ENCODE data around the gene ABTB1. TPM values are rescaled to one million over a fixed set of nuclear protein-coding genes. Genes with fewer than 3 reads are reported as not detected.

ABTB1 gene
- total and polyA plus RNA-seq, 9 of the 15 experiments (the other 6 are each of a cell fraction or from before 2014, with no cell fraction given) = 0.04 to 2.3 (median 0.55) TPM; not detected in 1

DNA sequence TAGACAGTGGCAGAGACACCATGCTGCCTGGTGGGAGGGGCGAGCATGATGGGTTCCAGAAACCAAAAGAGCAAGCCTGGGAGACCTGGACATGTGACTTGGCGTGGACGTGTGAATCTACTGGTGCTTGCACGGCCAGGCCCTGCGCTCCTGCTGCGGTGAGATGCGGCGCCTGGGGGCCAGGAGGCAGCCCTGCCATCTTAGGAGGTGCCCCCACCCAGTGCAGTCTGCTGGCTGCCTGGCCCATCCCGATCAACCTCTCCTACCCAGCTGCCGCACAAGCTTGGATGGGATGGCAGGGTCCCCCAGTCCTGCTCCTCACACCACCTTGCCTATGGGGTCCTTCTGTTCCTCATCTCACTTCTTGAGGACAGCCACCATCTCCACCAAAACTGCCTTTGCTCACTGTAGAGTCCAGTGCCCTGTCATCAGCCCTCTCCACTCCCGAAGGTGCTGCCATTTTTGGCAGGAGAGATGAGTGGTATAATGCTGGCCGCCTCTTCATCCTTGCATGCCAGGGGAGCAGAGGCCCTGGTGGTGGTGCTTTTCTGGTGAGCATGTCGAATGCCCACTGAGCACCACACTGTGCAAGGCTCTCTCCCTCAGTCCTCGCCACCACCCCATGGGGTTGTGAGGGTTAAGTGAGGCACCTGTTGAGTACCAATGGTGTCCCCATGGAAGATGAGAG is 3.1 kb upstream of the ABTB1 start:
- no peaks in the 10 kb centered on the region for H3K79me2 ChIP-seq (ENCODE audit: control insufficient read depth, insufficient read depth, low read length)
- no peaks in the 10 kb centered on the region for H3K27me3 ChIP-seq (ENCODE audit: control insufficient read depth in 2 of 2, insufficient read depth in 2 of 2, low read length in 2 of 2)
- TF ChIP-seq ATF1 (CRISPR knock-in tag; IDR thresholded peaks at IDR 0.05) (no peak), ATF1 (tag; IDR thresholded peaks at IDR 0.05) (no peak), RFX1 (IDR thresholded peaks at IDR 0.05) (no peak), MXI1 (IDR thresholded peaks at IDR 0.05; ENCODE audit: low read depth, low read length) (no peak), ZNF766 (CRISPR knock-in tag; conservative IDR thresholded peaks at IDR 0.05) (no peak), ZZZ3 (IDR thresholded peaks at IDR 0.05) (no peak)
- TF ChIP-seq, protein P1, sequence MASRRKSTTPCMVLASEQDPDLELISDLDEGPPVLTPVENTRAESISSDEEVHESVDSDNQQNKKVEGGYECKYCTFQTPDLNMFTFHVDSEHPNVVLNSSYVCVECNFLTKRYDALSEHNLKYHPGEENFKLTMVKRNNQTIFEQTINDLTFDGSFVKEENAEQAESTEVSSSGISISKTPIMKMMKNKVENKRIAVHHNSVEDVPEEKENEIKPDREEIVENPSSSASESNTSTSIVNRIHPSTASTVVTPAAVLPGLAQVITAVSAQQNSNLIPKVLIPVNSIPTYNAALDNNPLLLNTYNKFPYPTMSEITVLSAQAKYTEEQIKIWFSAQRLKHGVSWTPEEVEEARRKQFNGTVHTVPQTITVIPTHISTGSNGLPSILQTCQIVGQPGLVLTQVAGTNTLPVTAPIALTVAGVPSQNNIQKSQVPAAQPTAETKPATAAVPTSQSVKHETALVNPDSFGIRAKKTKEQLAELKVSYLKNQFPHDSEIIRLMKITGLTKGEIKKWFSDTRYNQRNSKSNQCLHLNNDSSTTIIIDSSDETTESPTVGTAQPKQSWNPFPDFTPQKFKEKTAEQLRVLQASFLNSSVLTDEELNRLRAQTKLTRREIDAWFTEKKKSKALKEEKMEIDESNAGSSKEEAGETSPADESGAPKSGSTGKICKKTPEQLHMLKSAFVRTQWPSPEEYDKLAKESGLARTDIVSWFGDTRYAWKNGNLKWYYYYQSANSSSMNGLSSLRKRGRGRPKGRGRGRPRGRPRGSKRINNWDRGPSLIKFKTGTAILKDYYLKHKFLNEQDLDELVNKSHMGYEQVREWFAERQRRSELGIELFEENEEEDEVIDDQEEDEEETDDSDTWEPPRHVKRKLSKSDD (conservative IDR thresholded peaks at IDR 0.05; ENCODE audit: low read length) = no peak
- H3K4me3 ChIP-seq = no peak overlapping the region
- DNase-seq (ENCODE audit: extremely low read depth in 1 of 4, low spot score in 3 of 4) = no peak
- no peak overlapping the region for H3K9ac ChIP-seq (ENCODE audit: insufficient read depth in 1 of 2, low read depth in 2 of 2, low read length in 2 of 2)
- H3K36me3 ChIP-seq (ENCODE audit: control insufficient read depth, insufficient read depth, low read length) = peaks cover 10% of the 10 kb centered on the region; the same call in 1 of the 3 replicates
- FAIRE-seq = no peak
- 79% methylated on average over 6 of the region's 14 CpGs for WGBS (ENCODE audit: insufficient coverage, low coverage, missing lambda C conversion rate)
- H2AFZ ChIP-seq (ENCODE audit: low read depth, low read length) = no peak overlapping the region
- ChIA-PET POLR2A (interaction anchor here (0.7 kb wide), 1 partner anchor 1672 kb away, joined by 3 read pairs; no protein-coding TSS in a partner anchor), CTCF (ENCODE audit: low intra/inter-chr PET ratio) (no interaction called here)
- in situ Hi-C loops (cut with MboI) (no loop called here), intact Hi-C loops (cut with micrococcal nuclease) (no loop called here)
- no peaks in the 10 kb centered on the region for H3K9me1 ChIP-seq (ENCODE audit: control insufficient read depth, insufficient read depth, low read length)
- H3K9me3 ChIP-seq (replicated peaks; ENCODE audit: control insufficient read depth, insufficient read depth, low read depth, low read length) = no peaks in the 10 kb centered on the region
- 0 out of 2 replicates have a peak, but pooled peaks cover 4% of the 10 kb centered on the region for H4K20me1 ChIP-seq (replicated peaks; ENCODE audit: control insufficient read depth, insufficient read depth, low read length)
- no peak for ATAC-seq
- no peak overlapping the region for H3K27ac ChIP-seq (ENCODE audit: extremely low read depth, low read depth, low read length)
- no TSS peak for BruUV-seq (replicated peaks)
- H3K4me1 ChIP-seq (replicated peaks in 1 of 2; ENCODE audit: control insufficient read depth in 2 of 2, insufficient read depth in 2 of 2, low read length in 2 of 2) = peaks cover 0 to 27% of the 10 kb centered on the region in 2 experiments; a peak in 2 of 5 replicates
- H3K4me2 ChIP-seq (ENCODE audit: insufficient read depth, low read length) = no peak overlapping the region

All from K562 (cell line).